ENCODE measurements around the gene GHRHR. TPM values are rescaled to one million over a fixed set of nuclear protein-coding genes. Genes with fewer than 3 reads are reported as not detected.

The GHRHR gene
- total and polyA plus RNA-seq, 9 of the 15 experiments (the other 6 are each of a cell fraction or from before 2014, with no cell fraction given) = not detected

- Histone ChIP-seq H3K9me3 (replicated peaks; ENCODE audit: control insufficient read depth, insufficient read depth, low read depth, low read length) (no peaks in the 10 kb centered on the region), H3K4me3 (no peak overlapping the region), H4K20me1 (replicated peaks; ENCODE audit: control insufficient read depth, insufficient read depth, low read length) (no peaks in the 10 kb centered on the region), H3K27ac (ENCODE audit: extremely low read depth, low read depth, low read length) (no peak overlapping the region), H3K9me1 (ENCODE audit: control insufficient read depth, insufficient read depth, low read length) (no peaks in the 10 kb centered on the region), H3K27me3 (ENCODE audit: control insufficient read depth in 2 of 2, insufficient read depth in 2 of 2, low read length in 2 of 2) (peaks cover 18 to 59% of the 10 kb centered on the region in 2 experiments; a peak in 4 of 5 replicates), H3K79me2 (ENCODE audit: control insufficient read depth, insufficient read depth, low read length) (no peaks in the 10 kb centered on the region), H3K9ac (ENCODE audit: insufficient read depth in 1 of 2, low read depth in 2 of 2, low read length in 2 of 2) (peak overlapping the region in 1 of 2 experiments; percentile 16; a peak in 1 of 4 replicates), H2AFZ (ENCODE audit: low read depth, low read length) (no peak overlapping the region), H3K36me3 (ENCODE audit: control insufficient read depth, insufficient read depth, low read length) (no peaks in the 10 kb centered on the region), H3K4me2 (ENCODE audit: insufficient read depth, low read length) (no peak overlapping the region), H3K4me1 (replicated peaks in 1 of 2; ENCODE audit: control insufficient read depth in 2 of 2, insufficient read depth in 2 of 2, low read length in 2 of 2) (peaks cover 0 to 12% of the 10 kb centered on the region in 2 experiments; a peak in 3 of 5 replicates)
- 15% methylated on average over 6 of the region's 6 CpGs for WGBS (ENCODE audit: insufficient coverage, low coverage, missing lambda C conversion rate)
- ATAC-seq = no peak
- in situ Hi-C loops (cut with MboI) (no loop called here), intact Hi-C loops (cut with micrococcal nuclease) (no loop called here)
- FAIRE-seq = no peak
- POLR2A ChIA-PET = no interaction called here
- no TSS peak for BruUV-seq (replicated peaks)
- no peak for DNase-seq (ENCODE audit: extremely low read depth in 1 of 4, low spot score in 3 of 4)
- 0 out of 2 replicates have a peak, but pooled peaks have one; percentile 33 for TF ChIP-seq IRF9 (tag; IDR thresholded peaks at IDR 0.05)
- TF ChIP-seq RBM14 (IDR thresholded peaks at IDR 0.05; ENCODE audit: borderline replicate concordance, insufficient read depth, low read depth, low read length) = no peak
- no peak for TF ChIP-seq E2F6 (IDR thresholded peaks at IDR 0.05; ENCODE audit: borderline replicate concordance in 1 of 2, extremely low read depth in 1 of 2, insufficient read depth in 1 of 2, insufficient read length in 1 of 2, low read depth in 1 of 2, low read length in 1 of 2, poor library complexity in 1 of 2, severe bottlenecking in 1 of 2)
- no peak for TF ChIP-seq CCNT2 (IDR thresholded peaks at IDR 0.05; ENCODE audit: borderline replicate concordance, extremely low read depth, insufficient read length, low read depth, low read length)
- peak; percentile 78 for TF ChIP-seq CEBPG (CRISPR knock-in tag; IDR thresholded peaks at IDR 0.05)
- TF ChIP-seq CEBPG (tag; conservative IDR thresholded peaks at IDR 0.05 in 1 of 2, IDR thresholded peaks at IDR 0.05 in 1 of 2) = peak; percentile 54 to 92; a peak in 3 of 4 replicates
- TF ChIP-seq BDP1 (IDR thresholded peaks at IDR 0.05; ENCODE audit: insufficient read depth, insufficient read length) = no peak
- no peak for TF ChIP-seq ZNF592 (IDR thresholded peaks at IDR 0.05)
- TF ChIP-seq CEBPB (tag; IDR thresholded peaks at IDR 0.05) = peak; percentile 97
- CTCF ChIA-PET (ENCODE audit: low intra/inter-chr PET ratio) = no interaction called here
Measured at GRCh38 chr7:30996256-30996655, 32.5 kb downstream of the GHRHR start.

Data from K562 (cell line).